NCI-H460 (cell line): Measurements from ENCODE around the gene ST8SIA2. TPM values are rescaled to one million over a fixed set of nuclear protein-coding genes. Genes with fewer than 3 reads are reported as not detected.
"Not testable (repeated sequence)": the region's sequence is repeated elsewhere in the genome, so short reads cannot be mapped to it uniquely, and the experiment has no call there.

ENCODE experiments used
- DNase-seq: peaks from one replicate; pipeline ENCODE4 v3.0.0-alpha.2; 2016; ENCODE audit warnings: low read depth; ENCODE audit errors: extremely low read depth
- small RNA-seq, 2 experiments: library from RNA; depleted of rRNA; stranded (forward); fragments of <200 nt; gene quantifications; one replicate each; pipeline ENCODE3, GENCODE V24; 2014
- total RNA-seq: library from RNA; depleted of rRNA; stranded (reverse); fragments of >200 nt; shearing (Covaris generic); gene quantifications from 2 replicates; pipeline ENCODE4 v1.2.3, GENCODE V29; 2014

ST8SIA2 gene
- total RNA-seq, 1 experiment from 2014 or later: 2.6 TPM

- DNase-seq: no peak
Measured at GRCh38 chr15:92473756-92474155, 80.1 kb downstream of the ST8SIA2 start.

GRCh38 chr15:92479730-92480129 lies 86.0 kb downstream of the ST8SIA2 start:
- DNase-seq: not testable (repeated sequence)

- no peak for DNase-seq
Measured at GRCh38 chr15:92480361-92480760, 86.7 kb downstream of the ST8SIA2 start.

- DNase-seq: no peak
Measured at GRCh38 chr15:92485441-92485840, 91.8 kb downstream of the ST8SIA2 start.

GRCh38 chr15:92492551-92493115 lies 99.0 kb downstream of the ST8SIA2 start:
- no peak for DNase-seq

GRCh38 chr15:92494806-92495336 lies 101.2 kb downstream of the ST8SIA2 start:
- DNase-seq: no peak

GRCh38 chr15:92495446-92495845 lies 101.8 kb downstream of the ST8SIA2 start:
- no peak for DNase-seq

- DNase-seq: no peak
Measured at GRCh38 chr15:92499731-92500530, 106.2 kb downstream of the ST8SIA2 start.

- no peak for DNase-seq
Measured at GRCh38 chr15:92502336-92502735, 108.7 kb downstream of the ST8SIA2 start.

GRCh38 chr15:92502930-92503857 lies 109.5 kb downstream of the ST8SIA2 start:
- no peak for DNase-seq

- DNase-seq: no peak
Measured at GRCh38 chr15:92503889-92504288, 110.2 kb downstream of the ST8SIA2 start.

- no peak for DNase-seq
Measured at GRCh38 chr15:92505611-92506010, 111.9 kb downstream of the ST8SIA2 start.

- no peak for DNase-seq
Measured at GRCh38 chr15:92506506-92506905, 112.8 kb downstream of the ST8SIA2 start.

GRCh38 chr15:92510163-92510882 lies 116.6 kb downstream of the ST8SIA2 start:
- no peak for DNase-seq

Small RNAs within 50 kb of the gene (small RNA-seq; reads per million reads assigned to genes)
- gene RF01233: 0 reads per million in 2 experiments
